K562 (cell line): ENCODE measurements around the gene ARAF. TPM values are rescaled to one million over a fixed set of nuclear protein-coding genes. Genes with fewer than 3 reads are reported as not detected.
"Not testable (repeated sequence)": the region's sequence is repeated elsewhere in the genome, so short reads cannot be mapped to it uniquely, and the experiment has no call there.

ENCODE experiments used
- ATAC-seq: fragments of 200-7000 bp; cut with Tn5 transposase; 3 replicates; pipeline ENCODE4 v1.9.1; 2020; ENCODE audit warnings: moderate library complexity
- BruUV-seq: library from RNA; stranded (reverse); fragments of 400-500 nt; replicated peaks from 2 replicates; lab custom pipeline; 2021; lab: Mats Ljungman, UMichigan
- CTCF ChIA-PET: fragments of 300-600 bp; formaldehyde crosslinking; extraction: SDS; loops from one replicate; lab custom pipeline; 2021; ENCODE audit warnings: low intra/inter-chr PET ratio; lab: Yijun Ruan, JAX
- POLR2A ChIA-PET: fragments of 300-600, 350-650 bp; sonication (Branson Sonifier 250); formaldehyde crosslinking; extraction: SDS; loops from one replicate; lab custom pipeline; 2021; ENCODE audit warnings: antibody characterized with exemption, inconsistent platforms; lab: Yijun Ruan, JAX
- DNase-seq, 4 experiments: peaks; one replicate each; pipeline versions ENCODE4 v3.0.0 to v3.0.0-alpha.2; 2011 to 2018; ENCODE audit warnings: low spot score in 3 of 4, mixed read lengths in 3 of 4; ENCODE audit errors: extremely low read depth in 1 of 4
- FAIRE-seq: peaks from 2 replicates; lab custom pipeline; 2011; peaks lifted over from hg19 to GRCh38; lab: Jason Lieb, UNC
- H2AFZ ChIP-seq: 2 replicates; pipeline ENCODE4 v1.6.0; 2011; ENCODE audit warnings: low read depth, low read length, control low read depth, inconsistent platforms
- H3K27ac ChIP-seq: fragments of 200-600 bp; 3 replicates; pipeline ENCODE4 v1.8.0; 2011; ENCODE audit warnings: low read depth, mild to moderate bottlenecking, control low read depth, inconsistent platforms, low read length, moderate library complexity, mixed read lengths; ENCODE audit errors: extremely low read depth
- H3K27me3 ChIP-seq, 2 experiments: fragments of 300-600 bp in 1 of 2; 2 replicates in 1 of 2; 3 replicates in 1 of 2; pipeline versions ENCODE4 v1.6.0 to v1.8.0; 2011; ENCODE audit warnings: inconsistent platforms in 2 of 2, low read length in 2 of 2, mild to moderate bottlenecking in 1 of 2, mixed read lengths in 1 of 2, moderate library complexity in 1 of 2; ENCODE audit not compliant: control insufficient read depth in 2 of 2, insufficient read depth in 2 of 2
- H3K36me3 ChIP-seq: fragments of 300-600 bp; 3 replicates; pipeline ENCODE4 v1.8.0; 2011; ENCODE audit warnings: mild to moderate bottlenecking, low read length, inconsistent platforms; ENCODE audit not compliant: control insufficient read depth, insufficient read depth
- H3K4me1 ChIP-seq, 2 experiments: fragments of 200-600 bp in 1 of 2; replicated peaks in 1 of 2; 2 replicates in 1 of 2; 3 replicates in 1 of 2; pipeline versions ENCODE4 v1.5.1 to v1.8.0; 2011; ENCODE audit warnings: inconsistent platforms in 2 of 2, low read length in 2 of 2, mild to moderate bottlenecking in 1 of 2, mixed read lengths in 1 of 2, moderate library complexity in 1 of 2; ENCODE audit not compliant: control insufficient read depth in 2 of 2, insufficient read depth in 2 of 2
- H3K4me2 ChIP-seq: 2 replicates; pipeline ENCODE4 v1.6.1; 2011; ENCODE audit warnings: low read length, control low read depth, inconsistent platforms, mixed read lengths; ENCODE audit not compliant: insufficient read depth
- H3K4me3 ChIP-seq: fragments of 200-600 bp; sonication (generic), shearing (Covaris generic); 2 replicates; pipeline ENCODE4 v1.5.1; 2016; ENCODE audit warnings: control low read depth, inconsistent platforms
- H3K79me2 ChIP-seq: fragments of 200-600 bp; 3 replicates; pipeline ENCODE4 v1.8.0; 2011; ENCODE audit warnings: low read length, inconsistent platforms; ENCODE audit not compliant: control insufficient read depth, insufficient read depth
- H3K9ac ChIP-seq, 2 experiments: 2 replicates each; pipeline versions ENCODE4 v1.6.0 to v1.6.1; 2011; ENCODE audit warnings: low read depth in 2 of 2, low read length in 2 of 2, control low read depth in 1 of 2, inconsistent platforms in 1 of 2, mild to moderate bottlenecking in 1 of 2, mixed read lengths in 1 of 2; ENCODE audit not compliant: insufficient read depth in 1 of 2
- H3K9me1 ChIP-seq: one replicate; pipeline ENCODE4 v1.6.0; 2011; ENCODE audit warnings: inconsistent platforms, mild to moderate bottlenecking, low read length, moderate library complexity; ENCODE audit not compliant: control insufficient read depth, insufficient read depth
- H3K9me3 ChIP-seq: replicated peaks from 2 replicates; pipeline ENCODE4 v1.5.1; 2011; ENCODE audit warnings: low read depth, low read length, inconsistent platforms; ENCODE audit not compliant: control insufficient read depth, insufficient read depth
- H4K20me1 ChIP-seq: replicated peaks from 2 replicates; pipeline ENCODE4 v1.6.1; 2011; ENCODE audit warnings: low read length, inconsistent platforms, mixed read lengths; ENCODE audit not compliant: control insufficient read depth, insufficient read depth
- BRF2 ChIP-seq: IDR thresholded peaks from 3 replicates; pipeline ENCODE4 v1.6.1; 2011; ENCODE audit warnings: borderline replicate concordance, mild to moderate bottlenecking; ENCODE audit not compliant: insufficient read length, insufficient read depth
- E2F6 ChIP-seq, 2 experiments: IDR thresholded peaks; 2 replicates each; pipeline ENCODE4 v1.6.1; 2011; ENCODE audit warnings: borderline replicate concordance in 1 of 2, control low read depth in 1 of 2, low read depth in 1 of 2, low read length in 1 of 2, mild to moderate bottlenecking in 1 of 2, mixed read lengths in 1 of 2, moderate library complexity in 1 of 2; ENCODE audit not compliant: insufficient read depth in 1 of 2, insufficient read length in 1 of 2, poor library complexity in 1 of 2, severe bottlenecking in 1 of 2; ENCODE audit errors: extremely low read depth in 1 of 2
- ESRRA ChIP-seq: fragments of 450-650 bp; IDR thresholded peaks from 2 replicates; pipeline ENCODE4 v1.6.1; 2014; ENCODE audit warnings: low read depth, mild to moderate bottlenecking, moderate library complexity, borderline replicate concordance
- HNRNPLL ChIP-seq: fragments of 200-400 bp; formaldehyde crosslinking; IDR thresholded peaks from 2 replicates; pipeline ENCODE4 v1.6.1; 2017; ENCODE audit warnings: low read length, low read depth, mild to moderate bottlenecking; ENCODE audit not compliant: poor library complexity, severe bottlenecking
- NBN ChIP-seq: fragments of 450-650 bp; IDR thresholded peaks from 2 replicates; pipeline ENCODE4 v1.6.1; 2016; ENCODE audit warnings: low read depth, mild to moderate bottlenecking
- POLR2A ChIP-seq: fragments of 450-650 bp; conservative IDR thresholded peaks from 2 replicates; pipeline ENCODE4 v1.6.1; 2016
- RBM17 ChIP-seq: fragments of 200-400 bp; formaldehyde crosslinking; IDR thresholded peaks from 2 replicates; pipeline ENCODE4 v1.6.1; 2017; ENCODE audit warnings: low read depth, mild to moderate bottlenecking, low read length, borderline replicate concordance
- TCF7L2 ChIP-seq: fragments of 150-350 bp; IDR thresholded peaks from 2 replicates; pipeline ENCODE4 v1.6.1; 2016; ENCODE audit warnings: low read depth, mild to moderate bottlenecking, low read length, moderate library complexity
- THRA ChIP-seq: fragments of 450-650 bp; IDR thresholded peaks from 2 replicates; pipeline ENCODE4 v1.6.1; 2017; ENCODE audit warnings: mild to moderate bottlenecking, moderate library complexity
- U2AF1 ChIP-seq: fragments of 200-400 bp; formaldehyde crosslinking; optimal IDR thresholded peaks from 2 replicates; pipeline ENCODE3; 2017; ENCODE audit warnings: mild to moderate bottlenecking, low read depth, low read length, moderate library complexity
- USF1 ChIP-seq: sonication (generic); formaldehyde crosslinking; IDR thresholded peaks from 2 replicates; pipeline ENCODE4 v1.9.0; 2022; ENCODE audit warnings: mild to moderate bottlenecking, missing genetic modification reagents
- ZNF140 ChIP-seq: fragments of 250-450 bp; sonication (Bioruptor Pico); IDR thresholded peaks from 2 replicates; pipeline ENCODE4 v1.8.0; 2021; ENCODE audit warnings: moderate library complexity, mild to moderate bottlenecking, inconsistent platforms
- WGBS: fragments of 100-300 bp; shearing (Covaris generic); methylation state at CpG from one replicate; pipeline ENCODE4 v1.1.6; 2016; ENCODE audit warnings: low coverage, mixed read lengths; ENCODE audit not compliant: insufficient coverage; ENCODE audit errors: missing lambda C conversion rate; 5-methylcytosine and 5-hydroxymethylcytosine counted together
- in situ Hi-C: fragments of 300-500 bp; cut with MboI; formaldehyde crosslinking; loops from 4 replicates; pipeline ENCODE4 v1.15.0; 2018; ENCODE audit warnings: inconsistent platforms, mixed read lengths
- intact Hi-C: fragments of 100-400 bp; cut with micrococcal nuclease; formaldehyde crosslinking; loops from 2 replicates; pipeline ENCODE4 v1.14.2; 2022
- polyA plus RNA-seq, 8 experiments: library from polyadenylated mRNA; depleted of rRNA in 4 of 8; stranded (reverse) in 5 of 8; unstranded in 3 of 8; fragments of >200 nt; fragmentation: Nextera tagmentation in 2 of 8; fragmentation: Illumina TruSeq in 1 of 8; extraction: Ambion mirVana in 2 of 8; extraction: Trizol in 1 of 8; gene quantifications; 2 replicates each; pipeline versions ENCODE4 v1.2.1 to v1.2.3, GENCODE V29; 2011 to 2014; ENCODE audit warnings: inconsistent platforms in 1 of 8, missing spikeins in 1 of 8
- total RNA-seq, 7 experiments: library from RNA; depleted of rRNA in 6 of 7; stranded (reverse); fragments of >200 nt in 6 of 7; fragmentation: Illumina TruSeq in 2 of 7; extraction: Trizol in 2 of 7; gene quantifications; 2 replicates each; pipeline versions ENCODE4 v1.2.1 to v1.2.3, GENCODE V29; 2011 to 2021; ENCODE audit warnings: low replicate concordance in 1 of 7

ARAF gene
- total and polyA plus RNA-seq, 9 of the 15 experiments (the other 6 are each of a cell fraction or from before 2014, with no cell fraction given): 5.5 to 70.0 (median 29.4) TPM

GRCh38 chrX:47560934-47561658 is at the start of gene ARAF (continued):
- no peak for TF ChIP-seq BRF2
- TF ChIP-seq HNRNPLL: no peak
- no peak for TF ChIP-seq THRA
- no peak; the same call in 1 of the 2 replicates for TF ChIP-seq ESRRA
- TF ChIP-seq ZNF140 (CRISPR knock-in tag): no peak
- TF ChIP-seq POLR2A: peak; percentile 90
- no peak for TF ChIP-seq U2AF1
- peak in 1 of 2 experiments; percentile 37 for TF ChIP-seq E2F6 (IDR thresholded peaks at IDR 0.05; ENCODE audit: borderline replicate concordance in 1 of 2, extremely low read depth in 1 of 2, insufficient read depth in 1 of 2, insufficient read length in 1 of 2, low read depth in 1 of 2, low read length in 1 of 2, poor library complexity in 1 of 2, severe bottlenecking in 1 of 2)
- TF ChIP-seq NBN: 0 out of 2 replicates have a peak, but pooled peaks have one; percentile 16
- TF ChIP-seq TCF7L2: peak; percentile 96
- TF ChIP-seq RBM17: no peak
- no peak for TF ChIP-seq USF1 (CRISPR knock-in tag)

GRCh38 chrX:47512383-47512782 is 48.6 kb upstream of the ARAF start:
- intact Hi-C loops, H3K9me1 ChIP-seq, H3K36me3 ChIP-seq, POLR2A ChIA-PET, H3K4me1 ChIP-seq, H4K20me1 ChIP-seq, ATAC-seq, FAIRE-seq, H2AFZ ChIP-seq, H3K79me2 ChIP-seq, H3K9ac ChIP-seq, H3K4me3 ChIP-seq, DNase-seq, H3K9me3 ChIP-seq, H3K27ac ChIP-seq, H3K4me2 ChIP-seq, CTCF ChIA-PET, BruUV-seq: not testable (repeated sequence)
- 0% methylated on average over 1 of the region's 6 CpGs for WGBS
- in situ Hi-C loops: loop anchor here (25.0 kb wide), 1 partner anchor 525 kb away; no protein-coding TSS in a partner anchor
- peaks cover 0 to 12% of the 10 kb centered on the region in 2 experiments; a peak in 1 of 5 replicates for H3K27me3 ChIP-seq
